Measurements from ENCODE around the gene HDAC7.

- TF ChIP-seq CTCF (IDR thresholded peaks at IDR 0.05) (no peak), POLR2A (IDR thresholded peaks at IDR 0.05) (no peak)
Observed at GRCh38 chr12:47745485-47746041, 74.1 kb downstream of the HDAC7 start.
